LNCaP clone FGC (cell line): ENCODE results near the gene PADI1.

Experiments used
- DNase-seq: peaks from one replicate; pipeline ENCODE4 v3.0.0-alpha.2; 2011; ENCODE audit warnings: low read depth
- H3K4me3 ChIP-seq: 2 replicates; pipeline ENCODE4 v1.5.1; 2011; ENCODE audit warnings: mild to moderate bottlenecking, low read depth, low read length, control low read depth
- CTCF ChIP-seq: IDR thresholded peaks from 2 replicates; pipeline ENCODE4 v1.5.1; 2012; ENCODE audit warnings: mild to moderate bottlenecking; ENCODE audit not compliant: control insufficient read depth, insufficient read depth; ENCODE audit errors: extremely low read depth

Gene PADI1

GRCh38 chr1:17167786-17168090, 37.2 kb upstream of the PADI1 start:
- TF ChIP-seq CTCF = no peak
- H3K4me3 ChIP-seq = no peak overlapping the region
- no peak for DNase-seq

- no peak for TF ChIP-seq CTCF
- no peak overlapping the region for H3K4me3 ChIP-seq
- no peak for DNase-seq
Observed at GRCh38 chr1:17168091-17168876, 36.6 kb upstream of the PADI1 start.

GRCh38 chr1:17170571-17170970, 34.4 kb upstream of the PADI1 start:
- no peak for TF ChIP-seq CTCF
- H3K4me3 ChIP-seq = no peak overlapping the region
- no peak for DNase-seq

DNA sequence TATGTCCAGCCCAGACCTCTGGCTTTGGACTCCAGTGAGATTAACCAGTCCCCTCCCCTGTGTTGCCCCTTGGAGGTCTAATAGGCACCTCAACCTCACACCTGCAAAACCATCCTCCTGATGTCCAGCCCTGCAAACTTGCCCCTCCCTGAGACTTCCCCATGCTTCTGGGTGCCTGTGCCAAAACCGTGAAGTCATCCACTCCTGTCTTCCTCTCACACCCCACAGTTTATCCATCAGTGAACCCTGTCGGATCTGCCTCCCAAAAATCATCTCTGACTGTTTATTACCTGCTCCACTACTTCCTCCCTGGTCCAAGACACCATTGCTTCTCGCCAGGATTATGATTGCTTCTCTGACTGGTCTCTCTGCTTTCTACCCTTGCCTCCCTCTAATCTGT, 31.7 kb upstream of the PADI1 start:
- no peak for DNase-seq
- H3K4me3 ChIP-seq = no peak overlapping the region
- TF ChIP-seq CTCF = no peak

DNA sequence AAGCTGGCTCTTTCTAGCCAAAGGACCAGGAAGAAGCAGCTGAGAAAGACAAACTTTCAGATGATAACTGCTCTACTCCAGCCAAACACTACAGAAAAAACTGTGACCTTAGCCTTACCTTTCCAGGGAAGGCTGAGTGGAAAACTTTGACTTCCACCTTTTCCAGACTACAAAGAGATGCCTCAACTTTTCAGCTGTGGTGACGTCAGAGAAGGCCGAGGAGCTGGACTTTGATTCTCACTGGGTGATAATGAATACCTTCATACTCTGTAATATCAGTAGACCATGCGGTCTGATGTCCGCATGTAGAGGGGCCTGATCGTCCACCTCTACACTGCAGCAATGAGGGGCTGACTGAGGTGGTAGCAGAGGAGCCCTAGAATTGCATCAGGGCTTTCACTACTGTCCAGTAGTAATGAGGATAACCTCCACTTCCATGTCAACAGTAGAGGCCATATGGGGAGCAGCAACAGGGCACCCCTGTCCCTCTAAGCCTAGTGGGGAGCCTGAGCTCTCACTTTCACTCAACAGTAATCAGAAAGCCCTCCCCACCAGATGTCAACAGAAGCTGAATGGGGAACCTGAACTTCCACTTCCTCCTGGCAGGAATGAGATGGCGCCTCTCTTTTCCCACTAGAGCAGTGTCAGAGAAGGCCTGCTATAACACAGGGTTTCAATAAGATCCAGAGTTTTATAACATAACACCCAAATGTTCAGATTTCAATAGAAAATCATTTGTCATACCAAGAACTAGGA, 28.4 kb upstream of the PADI1 start:
- TF ChIP-seq CTCF = no peak
- DNase-seq = no peak
- H3K4me3 ChIP-seq = no peak overlapping the region

GRCh38 chr1:17177651-17178050, 27.3 kb upstream of the PADI1 start:
- DNase-seq = no peak
- no peak for TF ChIP-seq CTCF
- H3K4me3 ChIP-seq = no peak overlapping the region
